ENCODE data around the gene APBA1.
"Not testable (repeated sequence)": the region's sequence is repeated elsewhere in the genome, so short reads cannot be mapped to it uniquely, and the experiment has no call there.

Gene APBA1

GRCh38 chr9:69603656-69604055 is 68.5 kb downstream of the APBA1 start:
- DNase-seq = no peak

- DNase-seq = no peak
Measured at GRCh38 chr9:69602773-69603172, 69.4 kb downstream of the APBA1 start.

- DNase-seq = no peak
Measured at GRCh38 chr9:69601698-69602097, 70.5 kb downstream of the APBA1 start.

GRCh38 chr9:69600314-69601047 is 71.7 kb downstream of the APBA1 start:
- DNase-seq = no peak

- DNase-seq = no peak
Measured at GRCh38 chr9:69599232-69599971, 72.8 kb downstream of the APBA1 start.

GRCh38 chr9:69596906-69597305 is 75.3 kb downstream of the APBA1 start:
- not testable (repeated sequence) for DNase-seq

GRCh38 chr9:69594180-69594579 is 78.0 kb downstream of the APBA1 start:
- DNase-seq = no peak

GRCh38 chr9:69593756-69594155 is 78.4 kb downstream of the APBA1 start:
- no peak for DNase-seq

GRCh38 chr9:69593301-69593700 is 78.9 kb downstream of the APBA1 start:
- no peak for DNase-seq

GRCh38 chr9:69590266-69590665 is 81.9 kb downstream of the APBA1 start:
- no peak for DNase-seq

GRCh38 chr9:69589156-69589555 is 83.0 kb downstream of the APBA1 start:
- DNase-seq = no peak

GRCh38 chr9:69585571-69585970 is 86.6 kb downstream of the APBA1 start:
- no peak for DNase-seq

GRCh38 chr9:69584759-69585158 is 87.4 kb downstream of the APBA1 start:
- DNase-seq = no peak

GRCh38 chr9:69583645-69584234 is 88.4 kb downstream of the APBA1 start:
- no peak for DNase-seq

- DNase-seq = no peak
Measured at GRCh38 chr9:69582544-69583297, 89.5 kb downstream of the APBA1 start.

- DNase-seq = no peak
Measured at GRCh38 chr9:69582018-69582417, 90.2 kb downstream of the APBA1 start.

- DNase-seq = no peak
Measured at GRCh38 chr9:69580582-69581214, 91.5 kb downstream of the APBA1 start.

GRCh38 chr9:69579760-69580581 is 92.2 kb downstream of the APBA1 start:
- DNase-seq = no peak

- DNase-seq = no peak
Measured at GRCh38 chr9:69579032-69579758, 93.0 kb downstream of the APBA1 start.

GRCh38 chr9:69578026-69578425 is 94.1 kb downstream of the APBA1 start:
- no peak for DNase-seq

- no peak for DNase-seq
Measured at GRCh38 chr9:69577123-69577522, 95.0 kb downstream of the APBA1 start.

All from activated CD4-positive, alpha-beta T cell treated with anti-CD3 and anti-CD28 coated beads for 1 hour (primary cell).